Neural cell (in vitro differentiated cells): Measurements from ENCODE around the gene TMPRSS2. TPM values are rescaled to one million over a fixed set of nuclear protein-coding genes. Genes with fewer than 3 reads are reported as not detected.

Experiments
- H2AFZ ChIP-seq: fragments of 200-600, 300-800 bp; sonication (generic), shearing (Covaris generic); 2 replicates; pipeline ENCODE4 v1.6.0; 2014; ENCODE audit warnings: low read depth, mild to moderate bottlenecking, antibody characterized with exemption, low read length, moderate library complexity
- H3F3A ChIP-seq: fragments of 200-600 bp; shearing (Covaris generic); 2 replicates; pipeline ENCODE4 v1.6.1; 2016; ENCODE audit warnings: mild to moderate bottlenecking, moderate library complexity, mixed read lengths, antibody characterized with exemption, low read length; ENCODE audit not compliant: insufficient read depth, poor library complexity, severe bottlenecking
- H3K27ac ChIP-seq: fragments of 200-600, 300-800 bp; sonication (generic), shearing (Covaris generic); 2 replicates; pipeline ENCODE4 v1.5.1; 2014; ENCODE audit warnings: mild to moderate bottlenecking, low read length, moderate library complexity
- H3K27me3 ChIP-seq: fragments of 300-800, 200-600 bp; sonication (generic), shearing (Covaris generic); 2 replicates; pipeline ENCODE4 v1.6.0; 2014; ENCODE audit warnings: mild to moderate bottlenecking, low read depth, low read length, moderate library complexity; ENCODE audit not compliant: insufficient read depth
- H3K36me3 ChIP-seq: fragments of 300-800, 200-600 bp; sonication (generic), shearing (Covaris generic); 2 replicates; pipeline ENCODE4 v1.5.1; 2014; ENCODE audit warnings: mild to moderate bottlenecking, antibody characterized with exemption, low read length, moderate library complexity; ENCODE audit not compliant: insufficient read depth
- H3K4me2 ChIP-seq: fragments of 300-800, 200-600 bp; sonication (generic), shearing (Covaris generic); 2 replicates; pipeline ENCODE4 v1.6.0; 2014; ENCODE audit warnings: mild to moderate bottlenecking, low read length
- H3K4me3 ChIP-seq: fragments of 300-800, 200-600 bp; sonication (generic), shearing (Covaris generic); 2 replicates; pipeline ENCODE4 v1.5.1; 2014; ENCODE audit warnings: mild to moderate bottlenecking, low read length, moderate library complexity
- H3K79me2 ChIP-seq: fragments of 200-600 bp; shearing (Covaris generic); replicated peaks from 2 replicates; pipeline ENCODE4 v1.6.0; 2014; ENCODE audit warnings: mild to moderate bottlenecking, low read length, moderate library complexity; ENCODE audit not compliant: insufficient read depth
- H3K9ac ChIP-seq: fragments of 300-800, 200-600 bp; sonication (generic), shearing (Covaris generic); 2 replicates; pipeline ENCODE4 v1.6.1; 2016; ENCODE audit warnings: mild to moderate bottlenecking, low read length, mixed read lengths
- H3K9me2 ChIP-seq: fragments of 200-600 bp; shearing (Covaris generic); 2 replicates; pipeline ENCODE4 v1.6.1; 2016; ENCODE audit warnings: mild to moderate bottlenecking, low read length, mixed read lengths; ENCODE audit not compliant: insufficient read depth
- H3K9me3 ChIP-seq: fragments of 200-600, 300-800 bp; sonication (generic), shearing (Covaris generic); 2 replicates; pipeline ENCODE4 v1.6.1; 2016; ENCODE audit warnings: mild to moderate bottlenecking, mixed run types, low read length, moderate library complexity, mixed read lengths
- H4K20me1 ChIP-seq: fragments of 200-600 bp; shearing (Covaris generic); 2 replicates; pipeline ENCODE4 v1.6.1; 2016; ENCODE audit warnings: mild to moderate bottlenecking, mixed run types; ENCODE audit not compliant: insufficient read depth
- EP300 ChIP-seq: fragments of 450-650 bp; conservative IDR thresholded peaks from 2 replicates; pipeline ENCODE4 v1.6.1; 2014; ENCODE audit warnings: antibody characterized with exemption, mild to moderate bottlenecking, moderate library complexity; ENCODE audit not compliant: poor library complexity, severe bottlenecking
- EZH2 ChIP-seq: fragments of 200-600, 300-800 bp; shearing (Covaris generic), sonication (generic); IDR thresholded peaks from 2 replicates; pipeline ENCODE4 v1.6.1; 2014; ENCODE audit warnings: antibody characterized with exemption, low read length, borderline replicate concordance, mild to moderate bottlenecking; ENCODE audit not compliant: insufficient read depth, poor library complexity, severe bottlenecking
- MXI1 ChIP-seq: fragments of 450-650 bp; conservative IDR thresholded peaks from 2 replicates; pipeline ENCODE4 v1.6.1; 2014; ENCODE audit warnings: antibody characterized with exemption, mild to moderate bottlenecking; ENCODE audit not compliant: poor library complexity, severe bottlenecking
- POLR2AphosphoS5 ChIP-seq: IDR thresholded peaks from 2 replicates; pipeline ENCODE4 v1.6.1; 2012
- RAD21 ChIP-seq: fragments of 450-650 bp; conservative IDR thresholded peaks from 2 replicates; pipeline ENCODE4 v1.6.1; 2014; ENCODE audit warnings: antibody characterized with exemption, mild to moderate bottlenecking, moderate library complexity
- SMC3 ChIP-seq: fragments of 450-650 bp; conservative IDR thresholded peaks from 2 replicates; pipeline ENCODE4 v1.6.1; 2014; ENCODE audit warnings: antibody characterized with exemption, mild to moderate bottlenecking, moderate library complexity; ENCODE audit not compliant: poor library complexity
- TAF1 ChIP-seq: IDR thresholded peaks from 2 replicates; pipeline ENCODE4 v1.6.1; 2012; ENCODE audit warnings: low read depth
- polyA plus RNA-seq: library from polyadenylated mRNA; depleted of rRNA; stranded (reverse); fragments of >200 nt; gene quantifications from 2 replicates; pipeline ENCODE4 v1.2.3, GENCODE V29; 2014
- TF ChIP-seq, protein P1 (sequence below): fragments of 450-650 bp; IDR thresholded peaks from 2 replicates; pipeline ENCODE4 v1.5.1; 2014; ENCODE audit warnings: antibody characterized with exemption, mild to moderate bottlenecking, moderate library complexity; ENCODE audit not compliant: poor library complexity, severe bottlenecking
- TF ChIP-seq, protein P2 (sequence below): IDR thresholded peaks from 2 replicates; pipeline ENCODE4 v1.6.1; 2012; ENCODE audit warnings: borderline replicate concordance

The TMPRSS2 gene
- polyA plus RNA-seq, 1 donor from 2014 or later: not detected

DNA sequence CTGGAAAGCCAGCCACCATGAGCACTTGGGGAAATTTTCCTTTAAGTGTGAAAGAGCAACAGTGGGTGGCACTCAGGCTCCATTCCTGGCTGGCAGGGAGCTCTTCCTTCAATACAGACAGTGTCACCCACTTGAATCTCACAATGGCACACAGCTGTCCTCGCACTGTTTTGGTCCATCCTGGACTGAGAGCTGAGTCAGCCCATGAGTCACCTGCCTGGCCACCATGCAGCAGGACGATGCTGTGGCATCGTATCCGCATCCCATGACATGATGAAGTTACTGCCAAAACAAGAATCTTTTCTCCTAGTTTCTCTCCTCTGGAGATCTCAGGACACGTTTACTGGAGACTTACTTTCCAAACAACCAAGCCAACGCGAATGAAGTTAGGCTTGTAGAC, 6.0 kb downstream of the TMPRSS2 start:
- H3K9me3 ChIP-seq: peaks cover 6% of the 10 kb centered on the region
- H3K79me2 ChIP-seq: no peaks in the 10 kb centered on the region
- no peak overlapping the region for H3K27ac ChIP-seq
- TF ChIP-seq TAF1 (no peak), RAD21 (no peak), EZH2 (no peak), EP300 (no peak), SMC3 (no peak)
- TF ChIP-seq, protein P1, sequence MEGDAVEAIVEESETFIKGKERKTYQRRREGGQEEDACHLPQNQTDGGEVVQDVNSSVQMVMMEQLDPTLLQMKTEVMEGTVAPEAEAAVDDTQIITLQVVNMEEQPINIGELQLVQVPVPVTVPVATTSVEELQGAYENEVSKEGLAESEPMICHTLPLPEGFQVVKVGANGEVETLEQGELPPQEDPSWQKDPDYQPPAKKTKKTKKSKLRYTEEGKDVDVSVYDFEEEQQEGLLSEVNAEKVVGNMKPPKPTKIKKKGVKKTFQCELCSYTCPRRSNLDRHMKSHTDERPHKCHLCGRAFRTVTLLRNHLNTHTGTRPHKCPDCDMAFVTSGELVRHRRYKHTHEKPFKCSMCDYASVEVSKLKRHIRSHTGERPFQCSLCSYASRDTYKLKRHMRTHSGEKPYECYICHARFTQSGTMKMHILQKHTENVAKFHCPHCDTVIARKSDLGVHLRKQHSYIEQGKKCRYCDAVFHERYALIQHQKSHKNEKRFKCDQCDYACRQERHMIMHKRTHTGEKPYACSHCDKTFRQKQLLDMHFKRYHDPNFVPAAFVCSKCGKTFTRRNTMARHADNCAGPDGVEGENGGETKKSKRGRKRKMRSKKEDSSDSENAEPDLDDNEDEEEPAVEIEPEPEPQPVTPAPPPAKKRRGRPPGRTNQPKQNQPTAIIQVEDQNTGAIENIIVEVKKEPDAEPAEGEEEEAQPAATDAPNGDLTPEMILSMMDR: no peak
- H3K9me2 ChIP-seq: no peaks in the 10 kb centered on the region
- no peak overlapping the region for H2AFZ ChIP-seq
- no peak overlapping the region for H3K9ac ChIP-seq
- no peak overlapping the region for H3K4me2 ChIP-seq
- peaks cover 29% of the 10 kb centered on the region for H3K27me3 ChIP-seq
- H3F3A ChIP-seq: no peaks in the 10 kb centered on the region
- no peak overlapping the region for H3K4me3 ChIP-seq
- H3K36me3 ChIP-seq: no peaks in the 10 kb centered on the region
- no peaks in the 10 kb centered on the region for H4K20me1 ChIP-seq

DNA sequence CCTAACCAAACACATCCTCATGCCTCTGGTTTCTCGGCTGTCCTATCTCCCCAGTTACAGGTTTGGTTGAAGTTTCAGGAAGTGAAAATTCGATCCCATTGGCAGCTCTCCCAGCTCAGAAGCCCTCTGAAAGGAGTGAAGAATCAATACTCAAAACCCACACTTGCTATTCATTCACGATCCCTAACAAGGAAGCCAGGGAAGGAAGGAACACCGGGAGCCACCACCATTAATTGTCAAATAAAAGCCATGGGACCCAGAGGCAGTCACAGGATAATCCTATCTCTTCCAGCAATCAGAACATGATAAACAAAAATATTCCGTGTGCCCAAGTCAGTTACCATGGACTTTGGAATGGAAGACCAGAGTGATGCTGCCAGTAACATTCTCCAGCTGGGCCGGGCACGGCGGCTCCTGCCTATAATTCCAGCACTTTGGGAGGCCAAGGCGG, 7.0 kb downstream of the TMPRSS2 start:
- TF ChIP-seq, protein P1: no peak
- TF ChIP-seq POLR2AphosphoS5: no peak
- TF ChIP-seq MXI1: no peak
- TF ChIP-seq RAD21: no peak
- TF ChIP-seq SMC3: no peak
- TF ChIP-seq EZH2: no peak
- no peak for TF ChIP-seq TAF1
- TF ChIP-seq, protein P2, sequence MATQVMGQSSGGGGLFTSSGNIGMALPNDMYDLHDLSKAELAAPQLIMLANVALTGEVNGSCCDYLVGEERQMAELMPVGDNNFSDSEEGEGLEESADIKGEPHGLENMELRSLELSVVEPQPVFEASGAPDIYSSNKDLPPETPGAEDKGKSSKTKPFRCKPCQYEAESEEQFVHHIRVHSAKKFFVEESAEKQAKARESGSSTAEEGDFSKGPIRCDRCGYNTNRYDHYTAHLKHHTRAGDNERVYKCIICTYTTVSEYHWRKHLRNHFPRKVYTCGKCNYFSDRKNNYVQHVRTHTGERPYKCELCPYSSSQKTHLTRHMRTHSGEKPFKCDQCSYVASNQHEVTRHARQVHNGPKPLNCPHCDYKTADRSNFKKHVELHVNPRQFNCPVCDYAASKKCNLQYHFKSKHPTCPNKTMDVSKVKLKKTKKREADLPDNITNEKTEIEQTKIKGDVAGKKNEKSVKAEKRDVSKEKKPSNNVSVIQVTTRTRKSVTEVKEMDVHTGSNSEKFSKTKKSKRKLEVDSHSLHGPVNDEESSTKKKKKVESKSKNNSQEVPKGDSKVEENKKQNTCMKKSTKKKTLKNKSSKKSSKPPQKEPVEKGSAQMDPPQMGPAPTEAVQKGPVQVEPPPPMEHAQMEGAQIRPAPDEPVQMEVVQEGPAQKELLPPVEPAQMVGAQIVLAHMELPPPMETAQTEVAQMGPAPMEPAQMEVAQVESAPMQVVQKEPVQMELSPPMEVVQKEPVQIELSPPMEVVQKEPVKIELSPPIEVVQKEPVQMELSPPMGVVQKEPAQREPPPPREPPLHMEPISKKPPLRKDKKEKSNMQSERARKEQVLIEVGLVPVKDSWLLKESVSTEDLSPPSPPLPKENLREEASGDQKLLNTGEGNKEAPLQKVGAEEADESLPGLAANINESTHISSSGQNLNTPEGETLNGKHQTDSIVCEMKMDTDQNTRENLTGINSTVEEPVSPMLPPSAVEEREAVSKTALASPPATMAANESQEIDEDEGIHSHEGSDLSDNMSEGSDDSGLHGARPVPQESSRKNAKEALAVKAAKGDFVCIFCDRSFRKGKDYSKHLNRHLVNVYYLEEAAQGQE: no peak
- no peak overlapping the region for H3K9ac ChIP-seq
- H3K4me2 ChIP-seq: no peak overlapping the region
- peaks cover 19% of the 10 kb centered on the region for H3K27me3 ChIP-seq
- no peaks in the 10 kb centered on the region for H3K79me2 ChIP-seq
- no peak overlapping the region for H2AFZ ChIP-seq
- no peak overlapping the region for H3K4me3 ChIP-seq
- H3K9me2 ChIP-seq: no peaks in the 10 kb centered on the region
- H3K27ac ChIP-seq: no peak overlapping the region
- H3K36me3 ChIP-seq: no peaks in the 10 kb centered on the region
- H3K9me3 ChIP-seq: no peaks in the 10 kb centered on the region
- H3F3A ChIP-seq: no peaks in the 10 kb centered on the region
- H4K20me1 ChIP-seq: no peaks in the 10 kb centered on the region
